ENCODE data around the gene TBC1D32. TPM values are rescaled to one million over a fixed set of nuclear protein-coding genes. Genes with fewer than 3 reads are reported as not detected.
"Not testable (repeated sequence)": the region's sequence is repeated elsewhere in the genome, so short reads cannot be mapped to it uniquely, and the experiment has no call there.

TBC1D32 gene
- total RNA-seq, 1 donor from 2014 or later: 48.4 TPM

DNA sequence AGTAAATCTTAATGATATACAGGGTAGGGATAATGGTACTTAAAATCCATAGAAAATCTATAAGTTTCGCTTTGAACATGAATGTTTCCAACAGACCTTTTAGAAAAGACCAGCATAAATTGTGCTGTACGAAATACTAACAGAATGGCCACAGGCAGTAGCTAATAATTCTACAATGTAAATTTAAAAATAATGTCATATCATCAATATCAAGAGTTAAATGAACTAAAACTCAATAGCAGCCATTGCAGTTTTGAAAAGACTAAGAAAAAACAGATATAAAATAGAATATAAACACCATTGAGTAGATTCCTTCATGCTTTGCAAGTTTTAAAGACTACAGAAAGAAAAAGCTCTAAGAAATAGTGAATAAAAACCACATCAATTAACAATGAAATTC lies 14.7 kb downstream of the TBC1D32 start:
- DNase-seq: no peak

DNA sequence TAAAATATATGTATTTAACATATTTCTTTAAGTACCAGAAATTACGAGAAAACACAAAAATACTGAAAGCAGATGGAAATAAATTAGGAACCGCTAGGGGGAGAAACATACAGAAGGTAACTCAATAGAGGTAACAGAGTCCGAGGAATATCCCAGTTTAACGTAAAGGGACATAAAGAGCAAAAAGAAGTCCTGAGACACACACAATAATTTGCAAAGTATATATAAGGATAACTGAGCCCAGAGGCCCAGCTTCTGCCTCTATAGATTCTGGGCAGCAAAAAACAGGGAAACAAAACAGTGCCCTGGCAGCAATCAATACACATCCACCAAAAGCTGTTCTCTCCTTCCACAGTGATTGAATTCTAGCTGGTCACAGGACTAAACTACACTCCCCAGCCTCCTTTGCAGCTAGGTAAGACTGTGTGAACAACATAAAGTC lies 15.1 kb downstream of the TBC1D32 start:
- no peak for DNase-seq

- DNase-seq: no peak
These were observed 19.7 kb downstream of the TBC1D32 start for GRCh38 chr6:121314381-121315112.

GRCh38 chr6:121311814-121312213 lies 22.5 kb downstream of the TBC1D32 start:
- DNase-seq: not testable (repeated sequence)

DNA sequence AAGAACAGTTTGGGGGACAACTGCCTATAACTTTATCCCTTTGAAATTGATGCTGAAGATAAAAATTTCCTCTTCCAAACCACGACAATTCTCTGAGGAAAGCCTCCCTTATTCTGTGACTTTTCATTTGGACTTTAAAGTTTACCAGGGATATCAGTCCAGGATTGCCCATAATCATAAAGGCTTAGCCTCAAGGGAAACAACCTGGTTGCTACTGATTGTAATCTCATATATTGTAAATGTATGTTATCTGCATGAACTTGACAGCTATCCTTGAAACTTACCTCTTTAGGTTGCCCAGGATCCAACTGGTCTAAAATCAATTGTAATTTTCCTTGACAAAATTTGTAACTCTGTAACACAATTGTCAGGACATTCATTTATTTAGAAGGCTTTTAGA lies 23.8 kb downstream of the TBC1D32 start:
- DNase-seq: no peak

GRCh38 chr6:121309768-121310469 lies 24.4 kb downstream of the TBC1D32 start:
- DNase-seq: no peak

GRCh38 chr6:121305957-121306607 lies 28.2 kb downstream of the TBC1D32 start:
- no peak for DNase-seq

DNA sequence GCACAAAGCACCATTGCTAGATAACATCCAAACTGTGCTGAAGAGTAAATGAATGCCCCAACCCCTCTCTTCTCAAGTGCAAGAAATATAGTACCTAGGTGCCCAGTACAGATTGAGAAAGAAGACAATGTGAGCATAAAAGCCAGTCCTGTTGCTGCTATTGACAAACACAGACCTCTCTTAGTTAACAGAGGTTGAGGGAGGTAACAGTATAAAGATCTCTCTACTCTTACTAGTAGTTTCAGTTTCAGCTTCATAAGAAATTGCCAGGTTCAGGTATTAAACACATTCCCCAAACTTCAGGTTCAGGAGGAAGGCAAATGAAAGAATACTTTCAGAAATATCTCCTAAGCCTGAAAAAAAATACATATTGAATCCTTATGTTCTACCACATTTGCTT lies 31.4 kb downstream of the TBC1D32 start:
- no peak for DNase-seq

- DNase-seq: not testable (repeated sequence)
These were observed 33.1 kb downstream of the TBC1D32 start for GRCh38 chr6:121301156-121301555.

GRCh38 chr6:121297694-121298093 lies 36.6 kb downstream of the TBC1D32 start:
- DNase-seq: no peak

- no peak for DNase-seq
These were observed 49.2 kb downstream of the TBC1D32 start for GRCh38 chr6:121285041-121285440.

DNA sequence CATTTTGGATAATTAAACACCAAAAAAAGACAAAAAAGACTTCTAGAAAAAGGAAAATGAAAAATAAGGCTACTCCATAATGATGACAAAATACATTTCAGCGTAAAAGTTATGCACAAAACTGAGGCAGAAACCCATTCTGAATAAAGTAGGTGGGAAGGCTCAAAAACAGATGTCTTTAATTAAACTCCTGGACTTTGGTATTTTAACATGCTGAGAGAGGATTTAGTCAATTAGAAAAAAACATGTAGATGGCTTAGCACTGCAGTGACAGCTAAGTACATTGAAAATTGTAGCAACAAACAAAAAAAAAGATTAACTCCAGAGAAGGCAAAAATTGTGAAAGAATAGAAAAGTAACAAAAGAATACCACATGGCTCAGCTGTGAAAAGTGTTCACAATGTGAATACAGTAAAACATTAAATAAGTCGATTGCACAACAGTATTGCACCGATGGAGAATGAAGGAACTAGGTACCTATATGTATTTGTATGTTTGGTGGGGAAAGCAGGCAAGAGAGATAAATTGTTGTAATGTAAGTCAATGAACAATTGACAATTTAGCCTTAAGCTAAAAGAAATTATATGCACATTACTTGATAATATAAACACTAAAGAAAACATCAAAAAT lies 59.5 kb downstream of the TBC1D32 start:
- DNase-seq: no peak

DNA sequence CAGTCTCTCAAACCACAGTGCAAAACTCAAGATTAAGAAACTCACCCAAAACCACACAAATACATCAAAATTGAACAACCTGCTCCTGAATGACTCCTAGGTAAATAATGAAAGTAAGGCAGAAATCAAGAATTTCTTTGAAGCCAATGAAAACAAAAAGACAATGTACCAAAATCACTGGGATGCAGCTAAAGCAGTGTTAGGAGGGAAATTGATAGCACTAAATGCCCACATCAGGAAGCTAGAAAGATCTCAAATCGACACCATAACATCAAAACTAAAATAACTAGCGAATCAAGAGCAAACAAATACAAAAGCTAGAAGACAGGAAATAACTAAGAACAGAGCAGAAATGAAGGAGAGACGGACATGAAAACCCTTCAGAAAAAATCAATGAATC lies 70.5 kb downstream of the TBC1D32 start:
- no peak for DNase-seq

- DNase-seq: no peak
These were observed 73.6 kb downstream of the TBC1D32 start for GRCh38 chr6:121260651-121261102.

GRCh38 chr6:121247386-121247785 lies 86.9 kb downstream of the TBC1D32 start:
- DNase-seq: no peak

DNA sequence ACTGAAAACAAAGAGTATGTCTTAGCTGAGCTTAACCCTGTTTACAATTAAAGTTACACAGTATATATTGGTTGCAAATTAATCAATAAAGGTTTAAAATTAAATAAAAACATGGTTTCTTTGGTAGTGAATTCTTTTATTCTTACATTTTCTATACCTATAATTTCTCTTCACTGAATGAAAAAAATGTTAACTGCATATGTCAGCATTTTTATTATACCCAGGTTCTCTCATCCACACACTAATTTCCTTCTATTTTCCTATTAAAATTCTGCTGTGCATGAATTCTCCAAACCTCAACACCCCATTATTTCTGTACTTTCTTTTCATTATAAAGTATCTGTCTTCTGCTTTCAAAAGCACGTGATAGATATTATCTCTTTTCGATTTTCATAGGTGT lies 91.9 kb downstream of the TBC1D32 start:
- DNase-seq: no peak

DNA sequence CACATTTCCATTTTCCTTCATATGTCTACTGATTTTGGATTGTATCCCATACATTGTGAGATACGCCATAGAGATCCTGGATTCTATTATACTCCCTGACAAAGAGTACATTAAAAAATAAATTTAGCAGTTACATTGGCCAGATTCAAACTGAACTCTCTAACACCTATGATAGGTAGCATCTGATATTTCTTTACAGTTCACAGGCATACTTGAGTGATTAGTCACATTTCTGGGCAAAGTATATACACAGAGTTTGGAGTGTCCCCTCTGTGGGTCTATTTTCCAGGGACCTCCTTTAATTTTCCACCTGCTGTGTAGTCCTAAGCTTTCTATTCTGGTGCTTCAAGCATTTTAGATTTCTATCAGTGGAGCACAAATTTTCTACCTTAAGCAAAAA lies 96.4 kb downstream of the TBC1D32 start:
- no peak for DNase-seq

GRCh38 chr6:121236984-121237383 lies 97.3 kb downstream of the TBC1D32 start:
- DNase-seq: no peak

GRCh38 chr6:121235386-121235785 lies 98.9 kb downstream of the TBC1D32 start:
- no peak for DNase-seq

DNA sequence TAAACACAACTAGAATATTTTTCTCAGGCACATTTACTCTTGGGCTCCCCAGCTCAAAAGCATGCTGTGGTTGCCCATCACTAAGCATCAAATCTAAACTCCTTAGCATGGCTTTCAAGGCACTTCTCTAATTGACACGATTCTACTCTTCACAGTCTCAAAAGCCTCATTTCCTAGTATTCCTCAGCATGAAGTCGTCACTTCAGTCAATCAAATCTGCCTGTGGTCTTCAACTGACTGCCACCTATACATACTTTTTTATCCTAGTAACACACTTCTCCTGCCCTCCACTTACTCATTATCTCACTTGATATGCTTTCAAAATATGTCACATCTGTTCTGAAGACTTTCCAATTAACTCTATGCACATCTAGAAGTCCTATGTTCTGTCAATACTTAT lies 110.3 kb downstream of the TBC1D32 start:
- no peak for DNase-seq

DNA sequence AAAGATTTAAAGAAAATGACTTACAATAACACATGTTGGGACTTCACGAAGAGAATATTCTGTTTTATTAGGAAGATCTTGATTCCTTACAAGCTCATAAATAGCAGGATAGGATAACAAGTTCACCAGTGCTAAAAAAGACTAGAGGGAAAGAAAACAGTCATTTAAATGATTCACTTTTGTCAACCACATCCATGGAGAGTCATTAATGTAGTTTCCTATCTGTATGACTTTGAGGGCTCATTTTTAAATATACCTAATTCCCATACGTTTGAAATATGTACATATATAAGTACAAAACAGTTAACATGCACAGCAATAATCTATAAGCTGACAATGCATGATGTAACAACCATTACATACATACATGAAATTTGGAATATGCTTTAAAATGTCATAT lies 111.1 kb downstream of the TBC1D32 start:
- DNase-seq: no peak

DNA sequence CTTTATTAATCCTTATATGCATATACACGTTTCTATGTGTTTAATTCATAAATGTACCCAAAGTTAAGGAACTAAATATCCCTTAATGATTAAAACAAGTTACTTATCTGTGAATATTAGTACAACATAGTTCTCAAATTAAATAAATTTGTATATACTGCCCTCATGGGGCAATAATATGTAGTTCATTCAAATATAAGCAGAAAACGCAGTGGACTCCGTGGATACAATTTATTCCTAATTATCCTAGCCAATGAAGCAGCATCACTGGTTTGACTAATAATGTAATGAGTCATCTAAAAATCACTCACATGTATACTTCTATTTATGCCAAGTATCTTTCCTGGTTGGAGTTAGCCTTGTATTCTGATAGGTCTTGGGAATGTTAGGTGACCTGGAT lies 111.6 kb downstream of the TBC1D32 start:
- DNase-seq: no peak

GRCh38 chr6:121216928-121217327 lies 117.4 kb downstream of the TBC1D32 start:
- DNase-seq: no peak
